Left kidney (tissue), 2 donors: Measurements from ENCODE around the gene CCN2. TPM values are rescaled to one million over a fixed set of nuclear protein-coding genes. Genes with fewer than 3 reads are reported as not detected.
A peak's percentile ranks its signal among the peaks of the same experiment; 100 is the strongest.

ENCODE experiments used
- DNase-seq: peaks from one replicate; pipeline ENCODE4 v3.0.0-alpha.2; 2013
- polyA plus RNA-seq: library from polyadenylated mRNA; unstranded; fragments of 120-200 nt; gene quantifications from one replicate; pipeline ENCODE4 v1.2.1, GENCODE V29; 2013; ENCODE audit not compliant: insufficient read length

Gene CCN2
- polyA plus RNA-seq, 1 donor: 243 TPM

GRCh38 chr6:131970076-131970859 lies 19.1 kb upstream of the CCN2 start:
- DNase-seq: no peak

GRCh38 chr6:131968656-131969055 lies 17.5 kb upstream of the CCN2 start:
- DNase-seq: no peak

- no peak for DNase-seq
Observed at GRCh38 chr6:131967948-131968347, 16.8 kb upstream of the CCN2 start.

- no peak for DNase-seq
Observed at GRCh38 chr6:131966443-131966842, 15.3 kb upstream of the CCN2 start.

- no peak for DNase-seq
Observed at GRCh38 chr6:131963063-131963462, 11.9 kb upstream of the CCN2 start.

- no peak for DNase-seq
Observed at GRCh38 chr6:131960371-131961133, 9.4 kb upstream of the CCN2 start.

- no peak for DNase-seq
Observed at GRCh38 chr6:131958542-131959470, 7.6 kb upstream of the CCN2 start.

GRCh38 chr6:131958095-131958494 lies 6.9 kb upstream of the CCN2 start:
- DNase-seq: no peak

- no peak for DNase-seq
Observed at GRCh38 chr6:131955876-131956275, 4.7 kb upstream of the CCN2 start.

GRCh38 chr6:131955192-131955591 lies 4.0 kb upstream of the CCN2 start:
- DNase-seq: no peak

- peak; percentile 85 for DNase-seq
Observed at GRCh38 chr6:131954775-131955107, 3.6 kb upstream of the CCN2 start.

GRCh38 chr6:131954059-131954774 lies 3.0 kb upstream of the CCN2 start:
- DNase-seq: no peak

- DNase-seq: no peak
Observed at GRCh38 chr6:131952886-131953509, 1.8 kb upstream of the CCN2 start.

- no peak for DNase-seq
Observed at GRCh38 chr6:131951576-131952230, 531 bp upstream of the CCN2 start.

- DNase-seq: peak; percentile 82
Observed at GRCh38 chr6:131949909-131950766, 1.0 kb downstream of the CCN2 start.

GRCh38 chr6:131949620-131949908 lies 1.6 kb downstream of the CCN2 start:
- DNase-seq: no peak

GRCh38 chr6:131948692-131949619 lies 2.2 kb downstream of the CCN2 start:
- DNase-seq: no peak

GRCh38 chr6:131947986-131948661 lies 3.0 kb downstream of the CCN2 start:
- no peak for DNase-seq
